Liver (tissue), 9 donors: ENCODE data around the gene SYS1. TPM values are rescaled to one million over a fixed set of nuclear protein-coding genes. Genes with fewer than 3 reads are reported as not detected.

ENCODE experiments used
- DNase-seq: peaks from one replicate; pipeline ENCODE4 v3.0.0-alpha.2; 2017; ENCODE audit warnings: low spot score
- H3K27ac ChIP-seq, 2 donors: one replicate each; pipeline ENCODE4 v1.7.0; 2013; ENCODE audit warnings: inconsistent platforms in 2 of 2, low read length in 2 of 2, control low read depth in 1 of 2, low read depth in 1 of 2, mild to moderate bottlenecking in 1 of 2
- H3K27me3 ChIP-seq, 4 donors: one replicate each; pipeline versions ENCODE4 v1.6.1 to v1.7.0; 2013; ENCODE audit warnings: low read length in 3 of 4, inconsistent platforms in 1 of 4, mild to moderate bottlenecking in 1 of 4, moderate library complexity in 1 of 4; ENCODE audit not compliant: control insufficient read depth in 4 of 4, insufficient read depth in 4 of 4
- H3K36me3 ChIP-seq, 4 donors: one replicate each; pipeline versions ENCODE4 v1.6.1 to v1.7.0; 2013; ENCODE audit warnings: low read length in 3 of 4, mild to moderate bottlenecking in 3 of 4, low read depth in 1 of 4, moderate library complexity in 1 of 4; ENCODE audit not compliant: control insufficient read depth in 4 of 4, insufficient read depth in 3 of 4
- H3K4me1 ChIP-seq, 4 donors: one replicate each; pipeline versions ENCODE4 v1.6.1 to v1.7.0; 2013; ENCODE audit warnings: low read length in 3 of 4, mild to moderate bottlenecking in 3 of 4, moderate library complexity in 1 of 4; ENCODE audit not compliant: control insufficient read depth in 4 of 4, insufficient read depth in 4 of 4
- H3K4me3 ChIP-seq, 3 donors: one replicate each; pipeline versions ENCODE4 v1.6.1 to v1.7.0; 2013; ENCODE audit warnings: low read length in 3 of 3, control low read depth in 1 of 3, low read depth in 1 of 3, mild to moderate bottlenecking in 1 of 3
- H3K9ac ChIP-seq, 2 donors: one replicate each; pipeline ENCODE4 v1.7.0; 2013; ENCODE audit warnings: low read length in 2 of 2, mild to moderate bottlenecking in 2 of 2, moderate library complexity in 2 of 2, control low read depth in 1 of 2, low read depth in 1 of 2
- H3K9me3 ChIP-seq, 4 donors: one replicate each; pipeline versions ENCODE4 v1.6.1 to v1.7.0; 2013; ENCODE audit warnings: low read length in 3 of 4; ENCODE audit not compliant: control insufficient read depth in 4 of 4
- CTCF ChIP-seq: fragments of 150-350 bp; IDR thresholded peaks from 2 replicates; pipeline ENCODE4 v1.5.1; 2017; ENCODE audit warnings: improper control_type of control experiment, low read depth, low read length; ENCODE audit not compliant: missing input control
- EGR1 ChIP-seq, 2 donors: IDR thresholded peaks; 2 replicates each; pipeline ENCODE4 v1.6.1; 2016 to 2018; ENCODE audit warnings: antibody characterized with exemption in 2 of 2, low read depth in 2 of 2
- FOXA1 ChIP-seq: IDR thresholded peaks from 2 replicates; pipeline ENCODE4 v1.6.1; 2016; ENCODE audit warnings: antibody characterized with exemption
- FOXA2 ChIP-seq: IDR thresholded peaks from 2 replicates; pipeline ENCODE4 v1.6.1; 2016; ENCODE audit warnings: antibody characterized with exemption
- GABPA ChIP-seq, 2 donors: IDR thresholded peaks in 1 of 2; conservative IDR thresholded peaks in 1 of 2; 2 replicates each; pipeline ENCODE4 v1.6.1; 2016; ENCODE audit warnings: antibody characterized with exemption in 2 of 2, mild to moderate bottlenecking in 1 of 2, moderate library complexity in 1 of 2
- HNF4A ChIP-seq, 2 donors: conservative IDR thresholded peaks; 2 replicates each; pipeline ENCODE4 v1.6.1; 2016; ENCODE audit warnings: antibody characterized with exemption in 2 of 2, mild to moderate bottlenecking in 2 of 2
- HNF4G ChIP-seq: IDR thresholded peaks from 2 replicates; pipeline ENCODE4 v1.6.1; 2016; ENCODE audit warnings: antibody characterized with exemption
- NR2F2 ChIP-seq: IDR thresholded peaks from 2 replicates; pipeline ENCODE4 v1.6.1; 2016; ENCODE audit warnings: antibody characterized with exemption
- RAD21 ChIP-seq, 2 donors: IDR thresholded peaks; 2 replicates each; pipeline ENCODE4 v1.6.1; 2016; ENCODE audit warnings: antibody characterized with exemption in 2 of 2, mild to moderate bottlenecking in 2 of 2
- RXRA ChIP-seq, 2 donors: IDR thresholded peaks; 2 replicates each; pipeline ENCODE4 v1.6.1; 2017 to 2018; ENCODE audit warnings: antibody characterized with exemption in 2 of 2, mild to moderate bottlenecking in 1 of 2
- SP1 ChIP-seq: IDR thresholded peaks from 2 replicates; pipeline ENCODE4 v1.6.1; 2018; ENCODE audit warnings: antibody characterized with exemption, mild to moderate bottlenecking
- TAF1 ChIP-seq: conservative IDR thresholded peaks from 2 replicates; pipeline ENCODE4 v1.6.1; 2016; ENCODE audit warnings: antibody characterized with exemption, mild to moderate bottlenecking
- YY1 ChIP-seq: IDR thresholded peaks from 2 replicates; pipeline ENCODE4 v1.6.1; 2016; ENCODE audit warnings: antibody characterized with exemption, mild to moderate bottlenecking
- ZBTB33 ChIP-seq: IDR thresholded peaks from 2 replicates; pipeline ENCODE4 v1.6.1; 2016; ENCODE audit warnings: antibody characterized with exemption
- WGBS: extraction: QIAGEN DNeasy Blood & Tissue Kit; methylation state at CpG from one replicate; pipeline ENCODE4 v1.1.7; 2013; 5-methylcytosine and 5-hydroxymethylcytosine counted together
- polyA plus RNA-seq, 2 donors: library from polyadenylated mRNA; stranded (reverse) in 1 of 2; unstranded in 1 of 2; fragments of 200-250 nt in 1 of 2; fragments of >200 nt in 1 of 2; fragmentation: Nextera tagmentation in 1 of 2; extraction: Ambion mirVana in 1 of 2; gene quantifications; one replicate each; pipeline versions ENCODE4 v1.2.1 to v1.2.3, GENCODE V29; 2013 to 2015
- total RNA-seq, 2 donors: library from RNA; depleted of rRNA; stranded (reverse); fragments of >200 nt; gene quantifications; one replicate each; pipeline ENCODE4 v1.2.3, GENCODE V29; 2014
- TF ChIP-seq, protein P1 (sequence below): IDR thresholded peaks from 2 replicates; pipeline ENCODE4 v1.6.1; 2016; ENCODE audit warnings: antibody characterized with exemption, mild to moderate bottlenecking
- TF ChIP-seq, protein P2 (sequence below): IDR thresholded peaks from 2 replicates; pipeline ENCODE4 v1.6.1; 2016; ENCODE audit warnings: antibody characterized with exemption
- TF ChIP-seq, protein P3 (sequence below): IDR thresholded peaks from 2 replicates; pipeline ENCODE4 v1.6.1; 2016; ENCODE audit warnings: antibody characterized with exemption
- donor health status: healthy.
- donor health status: healthy.
- donor health status: healthy.
- donor health status: healthy.
- donor health status: healthy.

Gene SYS1
- total and polyA plus RNA-seq, 4 donors, result 15.0 to 37.8 (median 28.1) TPM

- Histone ChIP-seq H3K9ac (peak overlapping the region in 1 of 2 donors; percentile 12), H3K27me3 (peaks cover 0 to 2% (median 0%) of the 10 kb centered on the region in 4 donors), H3K36me3 (peaks cover 0 to 3% (median 1%) of the 10 kb centered on the region in 4 donors), H3K9me3 (no peaks in the 10 kb centered on the region), H3K4me3 (peak overlapping the region; percentile 56 to 73 (median 70)), H3K4me1 (peaks cover 0 to 19% (median 11%) of the 10 kb centered on the region in 4 donors), H3K27ac (peak overlapping the region; percentile 25 to 70)
- WGBS, result 29% methylated on average over 30 of the region's 30 CpGs
- no peak for DNase-seq
- no peak for TF ChIP-seq EGR1 (IDR thresholded peaks at IDR 0.05; ENCODE audit: low read depth in 2 of 2)
- TF ChIP-seq, protein P1, sequence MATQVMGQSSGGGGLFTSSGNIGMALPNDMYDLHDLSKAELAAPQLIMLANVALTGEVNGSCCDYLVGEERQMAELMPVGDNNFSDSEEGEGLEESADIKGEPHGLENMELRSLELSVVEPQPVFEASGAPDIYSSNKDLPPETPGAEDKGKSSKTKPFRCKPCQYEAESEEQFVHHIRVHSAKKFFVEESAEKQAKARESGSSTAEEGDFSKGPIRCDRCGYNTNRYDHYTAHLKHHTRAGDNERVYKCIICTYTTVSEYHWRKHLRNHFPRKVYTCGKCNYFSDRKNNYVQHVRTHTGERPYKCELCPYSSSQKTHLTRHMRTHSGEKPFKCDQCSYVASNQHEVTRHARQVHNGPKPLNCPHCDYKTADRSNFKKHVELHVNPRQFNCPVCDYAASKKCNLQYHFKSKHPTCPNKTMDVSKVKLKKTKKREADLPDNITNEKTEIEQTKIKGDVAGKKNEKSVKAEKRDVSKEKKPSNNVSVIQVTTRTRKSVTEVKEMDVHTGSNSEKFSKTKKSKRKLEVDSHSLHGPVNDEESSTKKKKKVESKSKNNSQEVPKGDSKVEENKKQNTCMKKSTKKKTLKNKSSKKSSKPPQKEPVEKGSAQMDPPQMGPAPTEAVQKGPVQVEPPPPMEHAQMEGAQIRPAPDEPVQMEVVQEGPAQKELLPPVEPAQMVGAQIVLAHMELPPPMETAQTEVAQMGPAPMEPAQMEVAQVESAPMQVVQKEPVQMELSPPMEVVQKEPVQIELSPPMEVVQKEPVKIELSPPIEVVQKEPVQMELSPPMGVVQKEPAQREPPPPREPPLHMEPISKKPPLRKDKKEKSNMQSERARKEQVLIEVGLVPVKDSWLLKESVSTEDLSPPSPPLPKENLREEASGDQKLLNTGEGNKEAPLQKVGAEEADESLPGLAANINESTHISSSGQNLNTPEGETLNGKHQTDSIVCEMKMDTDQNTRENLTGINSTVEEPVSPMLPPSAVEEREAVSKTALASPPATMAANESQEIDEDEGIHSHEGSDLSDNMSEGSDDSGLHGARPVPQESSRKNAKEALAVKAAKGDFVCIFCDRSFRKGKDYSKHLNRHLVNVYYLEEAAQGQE, result no peak
- TF ChIP-seq, protein P2, sequence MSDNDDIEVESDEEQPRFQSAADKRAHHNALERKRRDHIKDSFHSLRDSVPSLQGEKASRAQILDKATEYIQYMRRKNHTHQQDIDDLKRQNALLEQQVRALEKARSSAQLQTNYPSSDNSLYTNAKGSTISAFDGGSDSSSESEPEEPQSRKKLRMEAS, result no peak
- no peak for TF ChIP-seq ZBTB33
- TF ChIP-seq RXRA (IDR thresholded peaks at IDR 0.05), result no peak
- no peak for TF ChIP-seq NR2F2
- no peak for TF ChIP-seq SP1
- TF ChIP-seq HNF4G, result no peak
- no peak for TF ChIP-seq CTCF
- no peak for TF ChIP-seq HNF4A (conservative IDR thresholded peaks at IDR 0.05)
- TF ChIP-seq TAF1, result no peak
- TF ChIP-seq GABPA (IDR thresholded peaks at IDR 0.05 in 1 of 2, conservative IDR thresholded peaks at IDR 0.05 in 1 of 2), result no peak
- no peak for TF ChIP-seq FOXA2
- TF ChIP-seq YY1, result no peak
- TF ChIP-seq, protein P3, sequence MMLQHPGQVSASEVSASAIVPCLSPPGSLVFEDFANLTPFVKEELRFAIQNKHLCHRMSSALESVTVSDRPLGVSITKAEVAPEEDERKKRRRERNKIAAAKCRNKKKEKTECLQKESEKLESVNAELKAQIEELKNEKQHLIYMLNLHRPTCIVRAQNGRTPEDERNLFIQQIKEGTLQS, result no peak
- TF ChIP-seq FOXA1, result no peak
- TF ChIP-seq RAD21 (IDR thresholded peaks at IDR 0.05), result no peak
Measured at GRCh38 chr20:45407067-45407745, 44.2 kb downstream of the SYS1 start.
